Cardiac muscle cell (in vitro differentiated cells and primary cell): ENCODE data around the gene NIPAL1. TPM values are rescaled to one million over a fixed set of nuclear protein-coding genes. Genes with fewer than 3 reads are reported as not detected.

Experiments used
- DNase-seq, 2 donors: peaks; one replicate each; pipeline versions ENCODE4 v3.0.0 to v3.0.0-alpha.2; 2010 to 2017; ENCODE audit warnings: low read depth in 1 of 2, low spot score in 1 of 2
- H3K27ac ChIP-seq: fragments of 200-600 bp; sonication (generic); 2 replicates; pipeline ENCODE4 v1.5.1; 2016
- H3K27me3 ChIP-seq: fragments of 200-600 bp; sonication (generic); 2 replicates; pipeline ENCODE4 v1.6.0; 2016; ENCODE audit warnings: control low read depth
- H3K36me3 ChIP-seq: fragments of 200-600 bp; sonication (generic); 2 replicates; pipeline ENCODE4 v1.5.1; 2016; ENCODE audit warnings: control low read depth
- H3K4me1 ChIP-seq: fragments of 200-600 bp; sonication (generic); 2 replicates; pipeline ENCODE4 v1.8.1; 2017; ENCODE audit warnings: low read depth, mild to moderate bottlenecking, mixed run types
- H3K4me3 ChIP-seq: fragments of 200-600 bp; sonication (generic); 2 replicates; pipeline ENCODE4 v1.5.1; 2016; ENCODE audit warnings: mild to moderate bottlenecking
- H3K9me3 ChIP-seq: fragments of 200-600 bp; sonication (generic); 2 replicates; pipeline ENCODE4 v1.5.1; 2017; ENCODE audit warnings: low read depth, mild to moderate bottlenecking, control low read depth
- polyA plus RNA-seq: library from polyadenylated mRNA; unstranded; fragments of >200 nt; fragmentation: Nextera tagmentation; extraction: Ambion mirVana; gene quantifications from 2 replicates; pipeline ENCODE4 v1.2.1, GENCODE V29; 2016
- total RNA-seq: library from RNA; depleted of rRNA; stranded (reverse); fragments of >200 nt; gene quantifications from 2 replicates; pipeline ENCODE4 v1.2.3, GENCODE V29; 2016
- TF ChIP-seq, protein P1 (sequence below): IDR thresholded peaks from 2 replicates; pipeline ENCODE4 v1.5.1; 2012; ENCODE audit warnings: low read depth, mild to moderate bottlenecking, low read length

Gene NIPAL1
- total and polyA plus RNA-seq, 2 experiments from 2014 or later = 2.1 to 8.5 TPM

DNA sequence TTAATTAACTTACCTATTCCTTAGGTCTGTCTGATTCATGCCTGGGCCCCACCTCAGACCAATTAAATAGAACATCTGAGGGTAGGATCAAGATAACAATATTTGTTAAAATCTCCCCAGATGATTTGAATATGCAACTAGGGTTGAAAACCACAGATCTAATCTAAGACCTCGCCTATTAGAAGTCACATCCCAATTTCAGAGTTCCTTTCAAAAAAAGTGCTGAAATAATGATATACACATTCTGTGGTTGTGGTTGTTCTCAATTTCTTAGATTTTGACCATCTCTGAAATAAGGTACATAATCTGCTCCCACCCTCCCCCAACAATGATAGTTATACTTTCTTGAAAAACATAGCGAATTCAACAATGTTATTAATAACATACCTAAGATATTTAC is 27.7 kb downstream of the NIPAL1 start:
- Histone ChIP-seq H3K27ac (no peak overlapping the region), H3K4me3 (no peak overlapping the region), H3K9me3 (no peaks in the 10 kb centered on the region), H3K27me3 (no peaks in the 10 kb centered on the region), H3K36me3 (no peaks in the 10 kb centered on the region), H3K4me1 (peaks cover 25% of the 10 kb centered on the region)
- DNase-seq = no peak
- TF ChIP-seq, protein P1, sequence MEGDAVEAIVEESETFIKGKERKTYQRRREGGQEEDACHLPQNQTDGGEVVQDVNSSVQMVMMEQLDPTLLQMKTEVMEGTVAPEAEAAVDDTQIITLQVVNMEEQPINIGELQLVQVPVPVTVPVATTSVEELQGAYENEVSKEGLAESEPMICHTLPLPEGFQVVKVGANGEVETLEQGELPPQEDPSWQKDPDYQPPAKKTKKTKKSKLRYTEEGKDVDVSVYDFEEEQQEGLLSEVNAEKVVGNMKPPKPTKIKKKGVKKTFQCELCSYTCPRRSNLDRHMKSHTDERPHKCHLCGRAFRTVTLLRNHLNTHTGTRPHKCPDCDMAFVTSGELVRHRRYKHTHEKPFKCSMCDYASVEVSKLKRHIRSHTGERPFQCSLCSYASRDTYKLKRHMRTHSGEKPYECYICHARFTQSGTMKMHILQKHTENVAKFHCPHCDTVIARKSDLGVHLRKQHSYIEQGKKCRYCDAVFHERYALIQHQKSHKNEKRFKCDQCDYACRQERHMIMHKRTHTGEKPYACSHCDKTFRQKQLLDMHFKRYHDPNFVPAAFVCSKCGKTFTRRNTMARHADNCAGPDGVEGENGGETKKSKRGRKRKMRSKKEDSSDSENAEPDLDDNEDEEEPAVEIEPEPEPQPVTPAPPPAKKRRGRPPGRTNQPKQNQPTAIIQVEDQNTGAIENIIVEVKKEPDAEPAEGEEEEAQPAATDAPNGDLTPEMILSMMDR = no peak

DNA sequence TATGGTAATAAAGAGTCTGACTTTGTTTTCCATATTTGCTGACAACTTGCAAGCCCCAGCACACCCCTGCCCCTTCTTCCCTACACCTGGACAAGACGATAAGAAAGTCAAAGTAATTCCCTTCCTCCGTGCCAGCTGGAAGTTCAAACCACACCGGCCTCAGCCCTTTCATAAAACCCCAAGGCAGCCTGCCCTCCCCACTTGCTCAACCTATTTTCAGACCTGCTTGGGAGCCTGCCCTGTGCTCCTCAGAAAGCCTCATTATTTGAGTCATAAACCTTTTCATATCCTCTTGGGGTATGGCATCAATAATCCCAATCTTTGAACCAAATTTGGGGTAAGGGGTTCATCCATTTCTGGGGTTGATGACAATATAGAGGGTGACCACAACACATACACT is 29.5 kb downstream of the NIPAL1 start:
- TF ChIP-seq, protein P1 = no peak
- H3K9me3 ChIP-seq = no peaks in the 10 kb centered on the region

DNA sequence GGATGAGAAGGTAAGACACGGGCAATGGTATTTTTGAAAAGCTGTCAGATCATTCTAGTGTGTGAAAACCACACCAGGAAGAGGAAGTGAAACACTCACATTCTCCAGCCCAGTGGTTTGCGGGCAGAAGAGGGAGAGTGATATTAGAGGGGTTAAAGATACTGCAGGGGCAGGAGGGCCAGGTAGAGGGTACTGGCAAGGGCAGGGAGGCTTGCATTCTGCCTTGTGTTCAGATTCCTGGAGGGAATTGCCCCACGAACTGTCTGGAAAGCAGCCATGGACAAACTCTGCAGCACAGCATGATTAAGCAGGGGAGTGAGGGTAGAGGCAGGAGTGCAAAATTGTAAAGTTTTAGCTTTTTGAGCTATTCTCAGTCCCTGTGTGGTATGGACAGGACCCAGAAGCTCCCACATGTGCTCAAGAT is 30.9 kb downstream of the NIPAL1 start:
- Histone ChIP-seq H3K27ac (peak overlapping the region; percentile 4), H3K4me1 (peaks cover 25% of the 10 kb centered on the region), H3K27me3 (no peaks in the 10 kb centered on the region), H3K36me3 (no peaks in the 10 kb centered on the region), H3K9me3 (no peaks in the 10 kb centered on the region), H3K4me3 (no peak overlapping the region)
- TF ChIP-seq, protein P1 = no peak
- DNase-seq = peak in 1 of 2 donors; percentile 10

More for the DNA sequence above, 29.5 kb downstream of the NIPAL1 start:
- no peaks in the 10 kb centered on the region for H3K36me3 ChIP-seq
- no peak overlapping the region for H3K4me3 ChIP-seq
- H3K27ac ChIP-seq = no peak overlapping the region
- no peaks in the 10 kb centered on the region for H3K27me3 ChIP-seq
- no peak for DNase-seq
- H3K4me1 ChIP-seq = peaks cover 25% of the 10 kb centered on the region

DNA sequence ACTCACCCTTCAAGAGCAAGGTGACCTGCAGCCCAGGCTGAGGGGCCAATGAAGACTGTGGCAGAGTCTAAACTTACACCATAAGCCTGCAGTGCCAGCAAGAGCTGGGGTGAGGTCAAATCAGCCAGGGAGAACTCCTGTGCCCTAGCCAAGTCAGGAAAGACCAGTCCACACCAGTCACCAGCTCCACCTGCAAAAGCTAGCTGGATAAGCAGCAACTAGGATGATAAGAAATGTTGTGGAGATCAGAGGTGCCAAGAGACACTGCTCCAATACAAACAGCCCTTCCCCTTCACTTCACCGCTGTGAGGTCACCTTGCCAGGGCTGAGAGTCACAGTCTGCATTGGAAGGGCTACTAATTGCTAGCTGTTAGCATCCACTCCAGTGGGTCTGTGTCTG is 31.3 kb downstream of the NIPAL1 start:
- Histone ChIP-seq H3K4me1 (peaks cover 20% of the 10 kb centered on the region), H3K4me3 (no peak overlapping the region), H3K9me3 (no peaks in the 10 kb centered on the region), H3K27me3 (no peaks in the 10 kb centered on the region), H3K27ac (peak overlapping the region; percentile 4), H3K36me3 (no peaks in the 10 kb centered on the region)
- TF ChIP-seq, protein P1 = no peak
- peak in 1 of 2 donors; percentile 65 for DNase-seq

DNA sequence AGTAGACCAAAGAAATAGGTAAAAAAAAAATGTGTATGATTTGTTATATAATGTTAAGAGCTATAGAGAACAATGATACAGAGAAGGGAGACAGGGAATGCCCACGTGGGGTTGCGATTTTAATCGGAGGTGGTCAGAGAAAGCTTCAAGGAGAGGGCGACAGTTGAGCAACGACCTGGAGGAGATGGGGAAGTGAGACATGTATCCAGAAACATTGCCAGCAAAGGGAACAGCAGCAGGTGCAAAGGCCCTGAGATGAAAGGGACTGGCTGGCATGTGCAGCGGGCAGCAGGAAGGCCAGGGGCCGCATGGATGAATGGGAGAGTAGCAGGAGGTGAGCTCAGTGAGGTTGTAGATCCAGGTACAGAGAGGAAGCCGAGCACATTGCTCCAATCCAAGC is 32.9 kb downstream of the NIPAL1 start:
- Histone ChIP-seq H3K27me3 (no peaks in the 10 kb centered on the region), H3K4me3 (no peak overlapping the region), H3K36me3 (no peaks in the 10 kb centered on the region), H3K4me1 (peaks cover 12% of the 10 kb centered on the region), H3K9me3 (no peaks in the 10 kb centered on the region), H3K27ac (no peak overlapping the region)
- TF ChIP-seq, protein P1 = no peak
- no peak for DNase-seq

DNA sequence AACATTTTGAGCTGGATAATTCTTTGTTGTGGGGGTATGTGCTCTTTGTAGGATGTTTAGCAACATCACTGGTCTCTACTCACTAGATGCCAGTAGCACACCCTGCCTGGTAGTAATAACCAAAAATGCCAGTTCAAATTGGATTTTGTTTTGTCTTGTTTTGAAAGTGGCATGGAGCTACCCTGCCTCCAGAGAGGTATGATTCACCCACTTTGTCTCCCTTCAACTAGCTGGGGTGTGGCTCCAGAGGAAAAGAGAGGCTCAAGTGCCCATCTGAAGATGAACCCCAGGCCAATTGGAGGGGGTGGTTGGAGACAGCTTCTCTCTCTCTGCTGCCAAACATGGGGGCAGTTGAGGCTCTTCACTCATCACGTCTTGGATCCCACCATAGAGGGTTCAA is 34.5 kb downstream of the NIPAL1 start:
- Histone ChIP-seq H3K27me3 (no peaks in the 10 kb centered on the region), H3K27ac (no peak overlapping the region), H3K9me3 (no peaks in the 10 kb centered on the region), H3K36me3 (no peaks in the 10 kb centered on the region), H3K4me1 (peaks cover 12% of the 10 kb centered on the region), H3K4me3 (no peak overlapping the region)
- DNase-seq = no peak
- TF ChIP-seq, protein P1 = no peak
